Measurements from ENCODE around the gene OR6Q1.

Gene OR6Q1

GRCh38 chr11:58055806-58056401 is 25.2 kb downstream of the OR6Q1 start:
- H3K4me3 ChIP-seq (ENCODE audit: low read depth in 1 of 2, low read length in 2 of 2) = no peak overlapping the region
- no peaks in the 10 kb centered on the region for H3K9me3 ChIP-seq (ENCODE audit: control insufficient read depth in 1 of 2, low read length in 2 of 2)
- no peaks in the 10 kb centered on the region for H3K27me3 ChIP-seq (ENCODE audit: control insufficient read depth in 1 of 2, insufficient read depth in 2 of 2, low read length in 2 of 2)
- no peaks in the 10 kb centered on the region for H3K36me3 ChIP-seq (ENCODE audit: control insufficient read depth in 1 of 2, insufficient read depth in 2 of 2, low read length in 2 of 2)
- H3K27ac ChIP-seq (ENCODE audit: low read depth, low read length) = no peak overlapping the region
- no peak overlapping the region for H3K9ac ChIP-seq (ENCODE audit: low read depth in 1 of 2, low read length in 2 of 2)
- peaks cover 3 to 4% of the 10 kb centered on the region in 2 donors for H3K4me1 ChIP-seq (ENCODE audit: control insufficient read depth in 1 of 2, insufficient read depth in 2 of 2, low read length in 2 of 2)

GRCh38 chr11:58057481-58057880 is 26.7 kb downstream of the OR6Q1 start:
- Histone ChIP-seq H3K9ac (ENCODE audit: low read depth in 1 of 2, low read length in 2 of 2) (no peak overlapping the region), H3K27ac (ENCODE audit: low read depth, low read length) (no peak overlapping the region), H3K27me3 (ENCODE audit: control insufficient read depth in 1 of 2, insufficient read depth in 2 of 2, low read length in 2 of 2) (no peaks in the 10 kb centered on the region), H3K9me3 (ENCODE audit: control insufficient read depth in 1 of 2, low read length in 2 of 2) (no peaks in the 10 kb centered on the region), H3K36me3 (ENCODE audit: control insufficient read depth in 1 of 2, insufficient read depth in 2 of 2, low read length in 2 of 2) (no peaks in the 10 kb centered on the region), H3K4me3 (ENCODE audit: low read depth in 1 of 2, low read length in 2 of 2) (no peak overlapping the region), H3K4me1 (ENCODE audit: control insufficient read depth in 1 of 2, insufficient read depth in 2 of 2, low read length in 2 of 2) (peaks cover 6 to 7% of the 10 kb centered on the region in 2 donors)

GRCh38 chr11:58058276-58059006 is 27.7 kb downstream of the OR6Q1 start:
- Histone ChIP-seq H3K9ac (ENCODE audit: low read depth in 1 of 2, low read length in 2 of 2) (no peak overlapping the region), H3K4me1 (ENCODE audit: control insufficient read depth in 1 of 2, insufficient read depth in 2 of 2, low read length in 2 of 2) (peaks cover 6 to 7% of the 10 kb centered on the region in 2 donors), H3K27ac (ENCODE audit: low read depth, low read length) (no peak overlapping the region), H3K36me3 (ENCODE audit: control insufficient read depth in 1 of 2, insufficient read depth in 2 of 2, low read length in 2 of 2) (no peaks in the 10 kb centered on the region), H3K9me3 (ENCODE audit: control insufficient read depth in 1 of 2, low read length in 2 of 2) (no peaks in the 10 kb centered on the region), H3K4me3 (ENCODE audit: low read depth in 1 of 2, low read length in 2 of 2) (no peak overlapping the region), H3K27me3 (ENCODE audit: control insufficient read depth in 1 of 2, insufficient read depth in 2 of 2, low read length in 2 of 2) (no peaks in the 10 kb centered on the region)

- H3K9ac ChIP-seq (ENCODE audit: low read depth in 1 of 2, low read length in 2 of 2) = no peak overlapping the region
- H3K4me1 ChIP-seq (ENCODE audit: control insufficient read depth in 1 of 2, insufficient read depth in 2 of 2, low read length in 2 of 2) = peaks cover 6 to 7% of the 10 kb centered on the region in 2 donors
- no peaks in the 10 kb centered on the region for H3K36me3 ChIP-seq (ENCODE audit: control insufficient read depth in 1 of 2, insufficient read depth in 2 of 2, low read length in 2 of 2)
- H3K9me3 ChIP-seq (ENCODE audit: control insufficient read depth in 1 of 2, low read length in 2 of 2) = no peaks in the 10 kb centered on the region
- no peak overlapping the region for H3K4me3 ChIP-seq (ENCODE audit: low read depth in 1 of 2, low read length in 2 of 2)
- H3K27ac ChIP-seq (ENCODE audit: low read depth, low read length) = no peak overlapping the region
- H3K27me3 ChIP-seq (ENCODE audit: control insufficient read depth in 1 of 2, insufficient read depth in 2 of 2, low read length in 2 of 2) = no peaks in the 10 kb centered on the region
These were observed 28.2 kb downstream of the OR6Q1 start for GRCh38 chr11:58059007-58059350.

DNA sequence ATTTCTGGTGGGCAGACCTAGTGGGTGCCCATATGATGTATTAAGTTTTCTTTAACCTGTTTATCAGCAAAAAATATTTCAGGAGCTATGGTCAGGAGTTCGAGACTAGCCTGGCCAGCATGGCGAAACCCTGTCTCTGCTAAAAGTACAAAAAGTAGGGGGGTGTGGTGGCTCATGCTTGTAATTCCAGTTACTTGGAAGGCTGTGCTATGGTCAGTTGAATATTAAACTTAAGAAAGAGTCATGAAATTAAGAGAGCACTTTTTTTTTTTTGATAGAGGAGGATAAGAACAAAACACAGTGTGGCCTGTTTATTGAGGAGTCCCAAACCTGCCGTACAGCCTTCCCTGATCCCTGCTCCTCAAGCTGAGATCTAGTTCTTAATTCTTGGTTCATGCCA is 29.8 kb downstream of the OR6Q1 start:
- Histone ChIP-seq H3K36me3 (ENCODE audit: control insufficient read depth in 1 of 2, insufficient read depth in 2 of 2, low read length in 2 of 2) (no peaks in the 10 kb centered on the region), H3K4me1 (ENCODE audit: control insufficient read depth in 1 of 2, insufficient read depth in 2 of 2, low read length in 2 of 2) (peaks cover 6 to 7% of the 10 kb centered on the region in 2 donors), H3K9me3 (ENCODE audit: control insufficient read depth in 1 of 2, low read length in 2 of 2) (no peaks in the 10 kb centered on the region), H3K4me3 (ENCODE audit: low read depth in 1 of 2, low read length in 2 of 2) (no peak overlapping the region), H3K27ac (ENCODE audit: low read depth, low read length) (no peak overlapping the region), H3K9ac (ENCODE audit: low read depth in 1 of 2, low read length in 2 of 2) (no peak overlapping the region), H3K27me3 (ENCODE audit: control insufficient read depth in 1 of 2, insufficient read depth in 2 of 2, low read length in 2 of 2) (no peaks in the 10 kb centered on the region)

DNA sequence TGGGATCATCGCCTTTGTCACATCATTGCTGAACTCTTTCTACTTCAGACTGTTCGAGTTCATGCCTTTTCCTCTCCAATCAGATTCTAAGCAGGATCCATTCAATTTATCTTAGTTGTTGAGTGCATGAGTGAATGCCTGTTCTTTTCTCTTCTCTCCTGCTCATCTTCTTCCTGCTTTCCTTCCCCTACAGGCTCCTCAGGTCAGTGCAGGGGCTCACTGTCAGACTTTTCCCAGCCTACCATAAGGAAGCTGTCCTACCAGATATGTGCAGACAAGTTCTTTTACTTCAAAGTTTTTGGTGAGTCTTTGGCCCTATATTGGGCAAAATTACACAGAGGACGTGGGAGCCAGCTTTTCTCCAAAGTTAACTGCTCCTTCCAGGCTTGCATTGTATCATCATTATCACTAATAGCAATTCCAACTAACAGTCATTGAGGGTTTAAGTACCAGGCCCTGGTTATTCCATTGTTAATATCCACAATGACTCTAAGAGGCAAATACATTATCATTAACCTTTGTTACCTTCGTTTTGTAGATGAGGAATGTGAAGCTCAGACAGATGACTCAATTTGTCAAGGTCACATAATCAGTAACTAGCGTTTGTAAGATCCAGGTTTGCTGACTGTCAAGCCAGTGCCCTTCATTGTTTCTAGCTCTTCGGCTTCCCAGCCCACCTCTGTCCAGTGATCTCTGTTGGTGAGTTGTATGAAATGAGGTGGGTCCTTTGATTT is 30.4 kb downstream of the OR6Q1 start:
- Histone ChIP-seq H3K36me3 (ENCODE audit: control insufficient read depth in 1 of 2, insufficient read depth in 2 of 2, low read length in 2 of 2) (no peaks in the 10 kb centered on the region), H3K27ac (ENCODE audit: low read depth, low read length) (no peak overlapping the region), H3K4me1 (ENCODE audit: control insufficient read depth in 1 of 2, insufficient read depth in 2 of 2, low read length in 2 of 2) (peaks cover 6 to 7% of the 10 kb centered on the region in 2 donors), H3K4me3 (ENCODE audit: low read depth in 1 of 2, low read length in 2 of 2) (no peak overlapping the region), H3K9me3 (ENCODE audit: control insufficient read depth in 1 of 2, low read length in 2 of 2) (no peaks in the 10 kb centered on the region), H3K9ac (ENCODE audit: low read depth in 1 of 2, low read length in 2 of 2) (no peak overlapping the region), H3K27me3 (ENCODE audit: control insufficient read depth in 1 of 2, insufficient read depth in 2 of 2, low read length in 2 of 2) (no peaks in the 10 kb centered on the region)

GRCh38 chr11:58061813-58062212 is 31.1 kb downstream of the OR6Q1 start:
- Histone ChIP-seq H3K27ac (ENCODE audit: low read depth, low read length) (no peak overlapping the region), H3K36me3 (ENCODE audit: control insufficient read depth in 1 of 2, insufficient read depth in 2 of 2, low read length in 2 of 2) (no peaks in the 10 kb centered on the region)

DNA sequence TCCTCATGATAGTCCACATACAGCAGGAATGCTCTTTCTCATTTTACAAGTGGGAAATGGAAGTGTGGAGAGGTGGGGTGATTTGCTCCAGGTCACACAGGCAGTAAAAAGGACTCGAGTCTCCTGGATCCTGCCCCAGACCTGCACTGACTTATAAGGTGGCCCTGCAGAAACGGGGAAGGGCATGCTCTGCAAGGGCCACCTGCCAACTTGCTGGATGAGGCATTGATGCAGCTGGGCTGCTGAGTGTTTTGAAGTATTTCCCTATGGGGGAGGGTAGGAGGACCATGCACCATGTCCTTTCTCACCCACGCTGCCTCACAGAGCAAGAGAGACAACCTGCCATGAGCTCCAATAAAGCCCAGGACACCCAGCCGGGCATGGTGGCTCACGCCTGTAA is 36.9 kb downstream of the OR6Q1 start:
- Histone ChIP-seq H3K4me1 (ENCODE audit: control insufficient read depth in 1 of 2, insufficient read depth in 2 of 2, low read length in 2 of 2) (no peaks in the 10 kb centered on the region), H3K27me3 (ENCODE audit: control insufficient read depth in 1 of 2, insufficient read depth in 2 of 2, low read length in 2 of 2) (no peaks in the 10 kb centered on the region), H3K27ac (ENCODE audit: low read depth, low read length) (no peak overlapping the region), H3K9ac (ENCODE audit: low read depth in 1 of 2, low read length in 2 of 2) (no peak overlapping the region), H3K9me3 (ENCODE audit: control insufficient read depth in 1 of 2, low read length in 2 of 2) (no peaks in the 10 kb centered on the region), H3K36me3 (ENCODE audit: control insufficient read depth in 1 of 2, insufficient read depth in 2 of 2, low read length in 2 of 2) (no peaks in the 10 kb centered on the region), H3K4me3 (ENCODE audit: low read depth in 1 of 2, low read length in 2 of 2) (no peak overlapping the region)

More at GRCh38 chr11:58061813-58062212, 31.1 kb downstream of the OR6Q1 start:
- Histone ChIP-seq H3K4me3 (ENCODE audit: low read depth in 1 of 2, low read length in 2 of 2) (no peak overlapping the region), H3K9me3 (ENCODE audit: control insufficient read depth in 1 of 2, low read length in 2 of 2) (no peaks in the 10 kb centered on the region), H3K27me3 (ENCODE audit: control insufficient read depth in 1 of 2, insufficient read depth in 2 of 2, low read length in 2 of 2) (no peaks in the 10 kb centered on the region), H3K4me1 (ENCODE audit: control insufficient read depth in 1 of 2, insufficient read depth in 2 of 2, low read length in 2 of 2) (peaks cover 6 to 7% of the 10 kb centered on the region in 2 donors), H3K9ac (ENCODE audit: low read depth in 1 of 2, low read length in 2 of 2) (no peak overlapping the region)

GRCh38 chr11:58068655-58069054 is 37.9 kb downstream of the OR6Q1 start:
- H3K9ac ChIP-seq (ENCODE audit: low read depth in 1 of 2, low read length in 2 of 2) = no peak overlapping the region
- H3K27me3 ChIP-seq (ENCODE audit: control insufficient read depth in 1 of 2, insufficient read depth in 2 of 2, low read length in 2 of 2) = no peaks in the 10 kb centered on the region
- H3K9me3 ChIP-seq (ENCODE audit: control insufficient read depth in 1 of 2, low read length in 2 of 2) = no peaks in the 10 kb centered on the region
- H3K4me1 ChIP-seq (ENCODE audit: control insufficient read depth in 1 of 2, insufficient read depth in 2 of 2, low read length in 2 of 2) = no peaks in the 10 kb centered on the region
- H3K36me3 ChIP-seq (ENCODE audit: control insufficient read depth in 1 of 2, insufficient read depth in 2 of 2, low read length in 2 of 2) = no peaks in the 10 kb centered on the region
- H3K4me3 ChIP-seq (ENCODE audit: low read depth in 1 of 2, low read length in 2 of 2) = no peak overlapping the region
- no peak overlapping the region for H3K27ac ChIP-seq (ENCODE audit: low read depth, low read length)

DNA sequence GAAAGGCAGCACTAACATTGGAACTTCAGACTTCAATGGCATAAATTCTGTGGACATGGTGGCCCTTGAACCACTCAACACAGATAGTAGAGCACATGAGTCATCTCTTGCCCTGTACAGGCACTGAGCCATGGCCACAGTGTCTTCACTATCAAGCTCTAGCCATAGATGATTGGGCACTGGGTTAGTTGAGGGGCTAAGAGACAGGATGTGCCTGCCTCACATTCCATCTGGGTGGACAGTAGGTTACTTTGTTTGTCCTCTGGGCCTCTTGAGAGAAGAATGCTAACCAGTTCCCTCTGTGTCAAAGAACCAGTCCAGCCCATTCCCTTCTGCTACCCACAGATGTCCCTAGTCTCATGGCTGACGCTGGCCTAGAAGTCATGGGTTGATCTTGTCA is 39.8 kb downstream of the OR6Q1 start:
- no peak overlapping the region for H3K9ac ChIP-seq (ENCODE audit: low read depth in 1 of 2, low read length in 2 of 2)
- H3K27me3 ChIP-seq (ENCODE audit: control insufficient read depth in 1 of 2, insufficient read depth in 2 of 2, low read length in 2 of 2) = no peaks in the 10 kb centered on the region
- H3K4me1 ChIP-seq (ENCODE audit: control insufficient read depth in 1 of 2, insufficient read depth in 2 of 2, low read length in 2 of 2) = no peaks in the 10 kb centered on the region
- H3K27ac ChIP-seq (ENCODE audit: low read depth, low read length) = no peak overlapping the region
- H3K4me3 ChIP-seq (ENCODE audit: low read depth in 1 of 2, low read length in 2 of 2) = no peak overlapping the region
- H3K9me3 ChIP-seq (ENCODE audit: control insufficient read depth in 1 of 2, low read length in 2 of 2) = no peaks in the 10 kb centered on the region
- no peaks in the 10 kb centered on the region for H3K36me3 ChIP-seq (ENCODE audit: control insufficient read depth in 1 of 2, insufficient read depth in 2 of 2, low read length in 2 of 2)
